Stimulated activated CD8-positive, alpha-beta memory T cell treated with anti-CD3 and anti-CD28 coated beads, Interleukin-15, amount 100 ng/mL, for 1 hour (primary cell): Measurements from ENCODE around the gene ARL14.
"Not testable (repeated sequence)": the region's sequence is repeated elsewhere in the genome, so short reads cannot be mapped to it uniquely, and the experiment has no call there.

ENCODE experiments used
- DNase-seq: peaks from one replicate; pipeline ENCODE4 v3.0.0-alpha.2; 2020; ENCODE audit warnings: low read depth

ARL14 gene

GRCh38 chr3:160677459-160677881 is 510 bp downstream of the ARL14 start:
- DNase-seq, result no peak

GRCh38 chr3:160678292-160678842 is 1.4 kb downstream of the ARL14 start:
- DNase-seq, result no peak

- DNase-seq, result no peak
Measured at GRCh38 chr3:160684368-160684740, 7.4 kb downstream of the ARL14 start.

- DNase-seq, result no peak
Measured at GRCh38 chr3:160685144-160685766, 8.3 kb downstream of the ARL14 start.

GRCh38 chr3:160686955-160687535 is 10.1 kb downstream of the ARL14 start:
- DNase-seq, result no peak

- no peak for DNase-seq
Measured at GRCh38 chr3:160691151-160691550, 14.2 kb downstream of the ARL14 start.

GRCh38 chr3:160691962-160692361 is 15.0 kb downstream of the ARL14 start:
- no peak for DNase-seq

GRCh38 chr3:160693191-160693590 is 16.2 kb downstream of the ARL14 start:
- no peak for DNase-seq

GRCh38 chr3:160694345-160694744 is 17.4 kb downstream of the ARL14 start:
- DNase-seq, result no peak

GRCh38 chr3:160695003-160695402 is 18.0 kb downstream of the ARL14 start:
- no peak for DNase-seq

- DNase-seq, result no peak
Measured at GRCh38 chr3:160695915-160696327, 19.0 kb downstream of the ARL14 start.

- no peak for DNase-seq
Measured at GRCh38 chr3:160697637-160698380, 20.8 kb downstream of the ARL14 start.

- no peak for DNase-seq
Measured at GRCh38 chr3:160698599-160699195, 21.7 kb downstream of the ARL14 start.

- DNase-seq, result no peak
Measured at GRCh38 chr3:160701490-160701889, 24.5 kb downstream of the ARL14 start.

GRCh38 chr3:160702290-160702689 is 25.3 kb downstream of the ARL14 start:
- DNase-seq, result no peak

- DNase-seq, result no peak
Measured at GRCh38 chr3:160703974-160704373, 27.0 kb downstream of the ARL14 start.

- no peak for DNase-seq
Measured at GRCh38 chr3:160707187-160707794, 30.3 kb downstream of the ARL14 start.

GRCh38 chr3:160709477-160710182 is 32.7 kb downstream of the ARL14 start:
- DNase-seq, result no peak

- not testable (repeated sequence) for DNase-seq
Measured at GRCh38 chr3:160713144-160713543, 36.2 kb downstream of the ARL14 start.

- no peak for DNase-seq
Measured at GRCh38 chr3:160719710-160720109, 42.8 kb downstream of the ARL14 start.

GRCh38 chr3:160720123-160720746 is 43.3 kb downstream of the ARL14 start:
- DNase-seq, result no peak
